Sigmoid colon (tissue), 7 donors: Measurements from ENCODE around the gene RANBP1. TPM values are rescaled to one million over a fixed set of nuclear protein-coding genes. Genes with fewer than 3 reads are reported as not detected.
A peak's percentile ranks its signal among the peaks of the same experiment; 100 is the strongest.

ENCODE experiments used
- DNase-seq: peaks from one replicate; pipeline ENCODE4 v3.0.0-alpha.2; 2019
- H3K27ac ChIP-seq, 4 donors: fragments of 200-600 bp; sonication (generic); one replicate each; pipeline ENCODE4 v1.5.1; 2016 to 2019; ENCODE audit warnings: mild to moderate bottlenecking in 1 of 4
- H3K27me3 ChIP-seq, 3 donors: fragments of 200-600 bp; sonication (generic); one replicate each; pipeline ENCODE4 v1.5.1; 2019; ENCODE audit warnings: mild to moderate bottlenecking in 1 of 3
- H3K36me3 ChIP-seq, 4 donors: fragments of 200-600 bp; sonication (generic); one replicate each; pipeline ENCODE4 v1.5.1; 2016 to 2019
- H3K4me1 ChIP-seq, 4 donors: fragments of 200-600 bp; sonication (generic); one replicate each; pipeline ENCODE4 v1.5.1; 2017 to 2019
- H3K4me3 ChIP-seq, 4 donors: fragments of 200-600 bp; sonication (generic); one replicate each; pipeline ENCODE4 v1.5.1; 2017 to 2019; ENCODE audit warnings: mild to moderate bottlenecking in 2 of 4, moderate library complexity in 1 of 4
- H3K9me3 ChIP-seq, 4 donors: fragments of 200-600 bp in 3 of 4; sonication (generic) in 3 of 4; one replicate each; pipeline versions ENCODE4 v1.5.1 to v1.6.1; 2013 to 2019
- EP300 ChIP-seq, 4 donors: sonication (generic); formaldehyde crosslinking; IDR thresholded peaks; one replicate each; pipeline ENCODE4 v1.6.1; 2017; ENCODE audit warnings: antibody characterized with exemption in 4 of 4
- POLR2A ChIP-seq, 2 donors: fragments of 450-650 bp; IDR thresholded peaks; one replicate each; pipeline ENCODE4 v1.6.1; 2016; ENCODE audit warnings: antibody characterized with exemption in 2 of 2, mild to moderate bottlenecking in 2 of 2, moderate library complexity in 2 of 2
- POLR2AphosphoS5 ChIP-seq, 4 donors: sonication (generic); formaldehyde crosslinking; IDR thresholded peaks; one replicate each; pipeline ENCODE4 v1.6.1; 2017; ENCODE audit warnings: antibody characterized with exemption in 4 of 4
- WGBS, 2 donors: extraction: QIAGEN DNeasy Blood & Tissue Kit; methylation state at CpG; one replicate each; pipeline ENCODE4 v1.1.7; 2013; 5-methylcytosine and 5-hydroxymethylcytosine counted together
- intact Hi-C: fragments of 100-400 bp; cut with DNase I; formaldehyde crosslinking; loops from one replicate; pipeline ENCODE4 v1.15.1; 2023
- polyA plus RNA-seq, 3 donors: library from polyadenylated mRNA; stranded (reverse); fragments of 200-250 nt; gene quantifications; one replicate each; pipeline ENCODE4 v1.2.3, GENCODE V29; 2013
- total RNA-seq, 4 donors: library from RNA; depleted of rRNA; stranded (reverse); fragments of >200 nt; gene quantifications; one replicate each; pipeline ENCODE4 v1.1.0, GENCODE V29; 2016
- TF ChIP-seq, protein P1 (sequence below), 4 experiments: fragments of 450-650 bp in 3 of 4; fragments of 200-600 bp in 1 of 4; IDR thresholded peaks; one replicate each; pipeline ENCODE4 v1.5.1; 2016 to 2019; ENCODE audit warnings: antibody characterized with exemption in 4 of 4, mild to moderate bottlenecking in 3 of 4, moderate library complexity in 2 of 4
- donor health status: healthy with polysubstance abuse.
- donor health status: Bipolar disorder and iron deficiency.
- donor health status: healthy.

Gene RANBP1
- total and polyA plus RNA-seq, 7 donors: 67.9 to 194 (median 154) TPM

DNA sequence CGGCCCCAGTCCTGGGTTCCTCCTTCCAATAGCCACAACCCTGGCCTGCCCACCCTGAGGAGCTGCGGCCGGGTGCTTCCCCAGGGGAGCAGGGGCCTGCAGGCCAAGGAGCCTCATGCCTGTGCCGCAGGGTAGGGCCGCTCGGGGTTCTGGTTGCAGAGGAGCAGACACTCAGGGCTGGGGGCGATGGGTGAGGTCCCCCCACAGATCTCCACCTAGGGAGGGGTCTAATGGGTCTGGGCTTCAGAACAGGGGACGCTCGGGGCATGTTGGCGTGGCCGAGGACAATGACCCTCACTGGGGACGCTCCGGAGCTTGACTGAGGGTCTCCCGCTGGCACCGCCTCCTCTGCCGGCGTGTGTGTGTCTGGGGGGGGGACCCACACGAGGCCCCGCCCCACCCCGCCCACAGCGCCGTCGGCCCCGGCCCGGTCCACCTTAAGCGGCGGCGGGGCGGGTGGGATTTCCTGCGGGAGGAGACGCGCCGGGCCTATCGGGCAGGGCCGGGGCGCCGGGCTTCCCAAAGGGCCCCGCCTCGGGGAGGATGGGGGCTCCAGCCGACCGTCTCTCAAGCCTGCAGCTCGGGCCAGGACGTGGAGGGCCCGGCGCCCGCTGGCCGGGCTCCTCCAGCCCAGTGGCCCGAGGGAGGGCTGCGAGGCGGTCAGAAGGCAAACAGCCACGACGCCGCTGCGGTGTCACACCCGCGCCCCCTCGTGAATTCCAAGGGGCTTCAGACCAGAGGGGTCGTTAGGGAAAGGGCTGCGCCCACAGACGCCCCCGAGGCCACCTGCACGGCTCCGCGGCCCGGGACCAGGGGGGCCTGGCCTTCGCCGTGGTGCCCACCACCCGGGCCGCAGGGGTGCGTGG is 15.1 kb downstream of the RANBP1 start:
- DNase-seq: peak; percentile 94
- H3K27ac ChIP-seq: peak overlapping the region; percentile 91 to 99 (median 99)
- H3K36me3 ChIP-seq: peaks cover 0 to 20% (median 5%) of the 10 kb centered on the region in 4 donors
- 5 to 6% methylated on average over 70 of the region's 70 CpGs for WGBS, 2 donors
- TF ChIP-seq, protein P1, sequence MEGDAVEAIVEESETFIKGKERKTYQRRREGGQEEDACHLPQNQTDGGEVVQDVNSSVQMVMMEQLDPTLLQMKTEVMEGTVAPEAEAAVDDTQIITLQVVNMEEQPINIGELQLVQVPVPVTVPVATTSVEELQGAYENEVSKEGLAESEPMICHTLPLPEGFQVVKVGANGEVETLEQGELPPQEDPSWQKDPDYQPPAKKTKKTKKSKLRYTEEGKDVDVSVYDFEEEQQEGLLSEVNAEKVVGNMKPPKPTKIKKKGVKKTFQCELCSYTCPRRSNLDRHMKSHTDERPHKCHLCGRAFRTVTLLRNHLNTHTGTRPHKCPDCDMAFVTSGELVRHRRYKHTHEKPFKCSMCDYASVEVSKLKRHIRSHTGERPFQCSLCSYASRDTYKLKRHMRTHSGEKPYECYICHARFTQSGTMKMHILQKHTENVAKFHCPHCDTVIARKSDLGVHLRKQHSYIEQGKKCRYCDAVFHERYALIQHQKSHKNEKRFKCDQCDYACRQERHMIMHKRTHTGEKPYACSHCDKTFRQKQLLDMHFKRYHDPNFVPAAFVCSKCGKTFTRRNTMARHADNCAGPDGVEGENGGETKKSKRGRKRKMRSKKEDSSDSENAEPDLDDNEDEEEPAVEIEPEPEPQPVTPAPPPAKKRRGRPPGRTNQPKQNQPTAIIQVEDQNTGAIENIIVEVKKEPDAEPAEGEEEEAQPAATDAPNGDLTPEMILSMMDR (IDR thresholded peaks at IDR 0.05): no peak
- TF ChIP-seq EP300 (IDR thresholded peaks at IDR 0.05) (no peak), POLR2AphosphoS5 (IDR thresholded peaks at IDR 0.05) (peak in 3 of 4 donors; percentile 38 to 55 (median 49)), POLR2A (IDR thresholded peaks at IDR 0.05) (no peak)
- H3K4me3 ChIP-seq: peak overlapping the region; percentile 77 to 100 (median 96)
- intact Hi-C loops: loop anchor here (5.0 to 10.0 kb wide), 3 partner anchors 49 to 276 kb away; partner anchors contain the start of genes DGCR8, GNB1L, RTL10 and TANGO2
- H3K9me3 ChIP-seq: no peaks in the 10 kb centered on the region
- peaks cover 0 to 48% (median 42%) of the 10 kb centered on the region in 4 donors for H3K4me1 ChIP-seq
- H3K27me3 ChIP-seq: no peaks in the 10 kb centered on the region

DNA sequence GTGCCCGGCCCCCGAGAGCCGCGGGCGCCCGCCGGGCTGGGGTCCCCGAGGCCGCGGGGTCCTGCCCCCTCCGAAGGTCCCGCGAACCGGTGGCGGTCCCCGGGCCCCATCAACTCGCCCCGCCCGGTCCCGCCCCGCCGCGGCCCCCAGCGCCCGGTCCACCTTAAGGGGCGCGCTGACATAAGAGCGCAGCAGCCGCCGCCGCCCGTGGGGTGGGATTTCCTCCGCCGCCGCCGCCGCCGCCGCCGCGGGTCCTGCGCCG is 15.6 kb downstream of the RANBP1 start, which contains the start of gene ZDHHC8:
ZDHHC8 (plus strand) TSS at position 208 of the 262 bp plus-strand sequence. CDS start 144 bp downstream, outside the sequence.
- no peak for DNase-seq
- H3K27ac ChIP-seq: peak within 1 kb of the TSS; percentile 91 to 99 (median 99)
- TF ChIP-seq POLR2AphosphoS5 (IDR thresholded peaks at IDR 0.05): no peak
- TF ChIP-seq POLR2A (IDR thresholded peaks at IDR 0.05): no peak
- no peak for TF ChIP-seq EP300 (IDR thresholded peaks at IDR 0.05)
- TF ChIP-seq, protein P1 (IDR thresholded peaks at IDR 0.05): no peak
- H3K36me3 ChIP-seq: peaks cover 0 to 15% (median 3%) of the 10 kb centered on the region in 4 donors
- H3K27me3 ChIP-seq: no peaks in the 10 kb centered on the region
- no peaks in the 10 kb centered on the region for H3K9me3 ChIP-seq
- WGBS, 2 donors: 1% methylated on average over 43 of the region's 43 CpGs
- peak within 1 kb of the TSS; percentile 77 to 100 (median 96) for H3K4me3 ChIP-seq
- intact Hi-C loops: loop anchor here (5.0 to 10.0 kb wide), 3 partner anchors 49 to 277 kb away; partner anchors contain the start of genes DGCR8, GNB1L, RTL10 and TANGO2
- H3K4me1 ChIP-seq: peaks cover 0 to 53% (median 47%) of the 10 kb centered on the region in 4 donors

DNA sequence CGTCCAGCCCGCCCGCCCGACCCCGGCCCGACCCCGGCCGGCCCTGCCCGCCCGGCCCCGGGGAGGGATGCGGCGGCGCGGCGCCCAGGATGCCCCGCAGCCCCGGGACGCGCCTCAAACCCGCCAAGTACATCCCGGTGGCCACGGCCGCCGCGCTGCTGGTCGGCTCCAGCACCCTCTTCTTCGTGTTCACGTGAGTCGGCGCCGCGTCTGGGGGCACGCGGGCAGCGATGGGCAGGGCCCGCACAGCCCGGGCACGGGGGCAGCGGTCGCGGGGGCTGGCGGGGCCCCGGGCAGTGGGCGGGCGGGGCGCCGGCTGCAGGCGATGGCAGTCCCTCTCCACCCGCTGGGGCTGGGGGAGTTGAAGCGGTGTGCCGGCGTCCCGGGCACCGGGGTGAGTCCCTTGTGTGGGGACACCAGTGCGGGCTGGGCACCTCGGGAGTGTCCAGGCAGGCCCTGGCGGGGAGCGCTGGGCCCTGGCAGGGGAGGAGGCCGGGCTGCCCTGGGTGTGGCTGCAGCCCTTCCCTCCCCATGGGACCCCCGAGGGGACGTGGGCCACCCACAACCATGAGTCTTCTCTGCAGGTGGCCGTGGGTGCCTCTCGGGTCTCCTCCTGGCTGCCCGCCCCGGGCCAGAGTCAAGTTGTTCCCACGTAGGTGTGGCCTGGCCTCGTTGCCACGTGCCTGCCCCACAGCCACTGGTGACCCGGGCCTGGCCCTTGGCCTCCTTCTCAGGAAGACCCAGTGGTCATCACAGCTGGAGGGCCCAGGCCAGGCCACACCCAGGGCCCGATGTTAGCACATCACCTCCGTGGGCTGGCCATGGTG is 16.2 kb downstream of the RANBP1 start:
- no peak for TF ChIP-seq POLR2AphosphoS5 (IDR thresholded peaks at IDR 0.05)
- no peak for TF ChIP-seq EP300 (IDR thresholded peaks at IDR 0.05)
- TF ChIP-seq, protein P1 (IDR thresholded peaks at IDR 0.05): no peak
- TF ChIP-seq POLR2A (IDR thresholded peaks at IDR 0.05): no peak
- DNase-seq: peak; percentile 79
- H3K9me3 ChIP-seq: no peaks in the 10 kb centered on the region
- H3K27me3 ChIP-seq: no peaks in the 10 kb centered on the region
- intact Hi-C loops: loop anchor here (5.0 to 10.0 kb wide), 3 partner anchors 50 to 277 kb away; partner anchors contain the start of genes DGCR8, GNB1L, RTL10 and TANGO2
- peak overlapping the region; percentile 74 to 100 (median 86) for H3K4me3 ChIP-seq
- peaks cover 0 to 10% (median 3%) of the 10 kb centered on the region in 4 donors for H3K36me3 ChIP-seq
- H3K4me1 ChIP-seq: peaks cover 0 to 59% (median 52%) of the 10 kb centered on the region in 4 donors
- WGBS, 2 donors: 1% methylated on average over 72 of the region's 72 CpGs
- peak overlapping the region; percentile 63 to 99 (median 85) for H3K27ac ChIP-seq

GRCh38 chr22:20132686-20133246 is 16.9 kb downstream of the RANBP1 start:
- Histone ChIP-seq H3K36me3 (peaks cover 0 to 3% (median 0%) of the 10 kb centered on the region in 4 donors), H3K4me1 (peaks cover 0 to 66% (median 59%) of the 10 kb centered on the region in 4 donors), H3K27me3 (no peaks in the 10 kb centered on the region), H3K9me3 (no peaks in the 10 kb centered on the region), H3K4me3 (peak overlapping the region; percentile 74 to 100 (median 86)), H3K27ac (peak overlapping the region in 3 of 4 donors; percentile 71 to 99 (median 99))
- intact Hi-C loops: loop anchor here (5.0 to 10.0 kb wide), 3 partner anchors 50 to 278 kb away; partner anchors contain the start of genes DGCR8, GNB1L, RTL10 and TANGO2
- no peak for TF ChIP-seq POLR2A (IDR thresholded peaks at IDR 0.05)
- TF ChIP-seq POLR2AphosphoS5 (IDR thresholded peaks at IDR 0.05): no peak
- no peak for TF ChIP-seq EP300 (IDR thresholded peaks at IDR 0.05)
- TF ChIP-seq, protein P1 (IDR thresholded peaks at IDR 0.05): no peak
- DNase-seq: no peak
- 66 to 74% methylated on average over 16 of the region's 16 CpGs for WGBS, 2 donors
